ENCODE results near the gene OR5H2. TPM values are rescaled to one million over a fixed set of nuclear protein-coding genes. Genes with fewer than 3 reads are reported as not detected.

Gene OR5H2
- total RNA-seq, 3 donors from 2014 or later (not counting 1 experiment from before 2014, with no cell fraction given) = not detected

- no peak for DNase-seq
- Mint-ChIP-seq H3K9me3 (no peaks in the 10 kb centered on the region), H3K4me3 (no peak overlapping the region), H3K27ac (no peak overlapping the region), H3K36me3 (no peaks in the 10 kb centered on the region), H3K4me1 (no peaks in the 10 kb centered on the region), H3K27me3 (ENCODE audit: low read depth in 2 of 2) (no peaks in the 10 kb centered on the region)
- H3K27ac ChIP-seq (ENCODE audit: low read length) = no peak overlapping the region
- intact Hi-C loops (cut with micrococcal nuclease) = no loop called here
- no peaks in the 10 kb centered on the region for H3K4me1 ChIP-seq (ENCODE audit: control insufficient read depth, insufficient read depth, low read length)
- ATAC-seq = no peak
- H3K36me3 ChIP-seq (ENCODE audit: control insufficient read depth, insufficient read depth, low read length) = no peaks in the 10 kb centered on the region
- H3K4me3 ChIP-seq (ENCODE audit: low read length) = no peak overlapping the region
- TF ChIP-seq CTCF (IDR thresholded peaks at IDR 0.05) = no peak
- 80% methylated on average over 1 of the region's 2 CpGs for WGBS (ENCODE audit: insufficient coverage)
- no peaks in the 10 kb centered on the region for H3K27me3 ChIP-seq (ENCODE audit: control insufficient read depth, insufficient read depth, low read length)
- no peaks in the 10 kb centered on the region for H3K9me3 ChIP-seq (ENCODE audit: control insufficient read depth, insufficient read depth, low read length)
Measured at GRCh38 chr3:98262046-98262445, 20.3 kb upstream of the OR5H2 start.

DNA sequence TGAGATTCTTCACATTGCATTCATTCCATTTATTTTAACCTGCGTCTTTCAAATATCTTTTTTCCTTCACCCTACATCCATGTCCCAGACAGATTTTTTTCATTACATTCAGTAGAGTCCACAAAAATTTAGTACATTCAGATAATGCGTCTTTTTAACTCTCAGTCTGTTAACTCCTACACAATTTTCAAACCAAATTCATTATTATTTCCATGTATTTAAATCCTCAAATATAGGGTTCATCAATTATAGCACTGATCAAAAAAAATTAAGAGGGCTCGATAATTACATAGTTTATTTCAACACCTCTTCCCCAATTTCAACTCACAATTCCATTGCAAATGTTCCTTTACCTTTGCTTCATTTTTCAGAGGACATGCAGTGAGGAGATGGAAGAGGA lies 18.4 kb upstream of the OR5H2 start, which contains the start of gene OR5H6:
Gene OR5H6, plus strand, starts transcription at position 301 of the 400 bp plus-strand sequence. Its CDS starts 89 bp downstream, at position 390.
- H3K27me3 ChIP-seq (ENCODE audit: control insufficient read depth, insufficient read depth, low read length) = no peaks in the 10 kb centered on the region
- Mint-ChIP-seq H3K4me3 (no peak within 1 kb of the TSS), H3K36me3 (no peaks in the 10 kb centered on the region), H3K27ac (no peak within 1 kb of the TSS), H3K4me1 (no peaks in the 10 kb centered on the region), H3K27me3 (ENCODE audit: low read depth in 2 of 2) (no peaks in the 10 kb centered on the region), H3K9me3 (peaks cover 0 to 4% of the 10 kb centered on the region in 2 donors)
- DNase-seq (no peak), ATAC-seq (no peak)
- WGBS (ENCODE audit: insufficient coverage) = 51% methylated on average over 3 of the region's 3 CpGs
- intact Hi-C loops (cut with micrococcal nuclease) = no loop called here
- H3K27ac ChIP-seq (ENCODE audit: low read length) = no peak within 1 kb of the TSS
- H3K9me3 ChIP-seq (ENCODE audit: control insufficient read depth, insufficient read depth, low read length) = no peaks in the 10 kb centered on the region
- H3K36me3 ChIP-seq (ENCODE audit: control insufficient read depth, insufficient read depth, low read length) = no peaks in the 10 kb centered on the region
- TF ChIP-seq CTCF (IDR thresholded peaks at IDR 0.05) = no peak
- H3K4me3 ChIP-seq (ENCODE audit: low read length) = no peak within 1 kb of the TSS
- H3K4me1 ChIP-seq (ENCODE audit: control insufficient read depth, insufficient read depth, low read length) = no peaks in the 10 kb centered on the region

DNA sequence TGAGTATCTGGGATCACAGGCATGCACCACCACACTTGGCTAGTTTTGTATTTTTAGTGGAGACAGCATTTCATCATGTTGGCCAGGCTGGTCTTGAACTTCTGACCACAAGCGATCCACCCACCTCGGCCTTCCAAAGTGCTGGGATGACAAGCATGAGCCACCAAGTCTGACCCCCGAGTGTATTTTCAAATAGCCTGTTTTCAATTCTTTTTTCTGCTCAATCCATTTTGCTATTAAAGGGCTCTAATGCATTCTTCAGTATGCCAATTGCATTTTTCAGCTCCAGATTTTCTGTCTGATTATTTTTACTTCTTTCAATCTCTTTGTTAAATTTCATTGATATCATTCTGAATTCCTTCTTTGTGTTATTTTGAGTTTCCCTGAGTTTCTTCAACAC lies 12.5 kb upstream of the OR5H2 start:
- no peak for ATAC-seq
- Mint-ChIP-seq H3K9me3 (peaks cover 11 to 16% of the 10 kb centered on the region in 2 donors), H3K27ac (no peak overlapping the region), H3K4me1 (no peaks in the 10 kb centered on the region), H3K27me3 (ENCODE audit: low read depth in 2 of 2) (peaks cover 0 to 2% of the 10 kb centered on the region in 2 donors), H3K4me3 (no peak overlapping the region), H3K36me3 (peaks cover 7% of the 10 kb centered on the region)
- no peaks in the 10 kb centered on the region for H3K36me3 ChIP-seq (ENCODE audit: control insufficient read depth, insufficient read depth, low read length)
- no peak overlapping the region for H3K27ac ChIP-seq (ENCODE audit: low read length)
- H3K4me3 ChIP-seq (ENCODE audit: low read length) = no peak overlapping the region
- no peak for DNase-seq
- peaks cover 7% of the 10 kb centered on the region for H3K9me3 ChIP-seq (ENCODE audit: control insufficient read depth, insufficient read depth, low read length)
- WGBS (ENCODE audit: insufficient coverage) = 85% methylated on average over 3 of the region's 3 CpGs
- H3K27me3 ChIP-seq (ENCODE audit: control insufficient read depth, insufficient read depth, low read length) = no peaks in the 10 kb centered on the region
- TF ChIP-seq CTCF (IDR thresholded peaks at IDR 0.05) = no peak
- intact Hi-C loops (cut with micrococcal nuclease) = no loop called here
- no peaks in the 10 kb centered on the region for H3K4me1 ChIP-seq (ENCODE audit: control insufficient read depth, insufficient read depth, low read length)

DNA sequence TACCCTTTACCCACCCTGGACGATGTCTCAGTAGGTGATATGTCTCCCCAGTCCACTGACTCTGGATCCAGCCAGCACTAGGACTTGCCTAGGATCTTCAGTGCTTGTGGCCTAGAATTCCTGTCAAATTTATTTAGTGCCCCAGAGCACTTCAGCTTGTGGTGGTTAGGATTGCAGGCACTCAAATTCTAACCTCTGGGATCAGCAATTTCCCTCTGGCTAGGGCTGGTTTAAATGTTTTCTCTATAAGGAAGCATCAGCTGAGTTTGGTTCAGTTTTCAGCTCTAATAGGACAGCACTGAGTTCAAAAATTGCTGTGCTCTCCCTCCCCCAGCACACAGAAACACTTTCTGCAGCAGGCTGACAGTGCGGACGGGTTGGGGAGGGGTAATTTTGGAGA lies 10.2 kb upstream of the OR5H2 start:
- Histone ChIP-seq H3K4me3 (ENCODE audit: low read length) (no peak overlapping the region), H3K36me3 (ENCODE audit: control insufficient read depth, insufficient read depth, low read length) (no peaks in the 10 kb centered on the region), H3K9me3 (ENCODE audit: control insufficient read depth, insufficient read depth, low read length) (peaks cover 7% of the 10 kb centered on the region), H3K27ac (ENCODE audit: low read length) (no peak overlapping the region), H3K27me3 (ENCODE audit: control insufficient read depth, insufficient read depth, low read length) (no peaks in the 10 kb centered on the region), H3K4me1 (ENCODE audit: control insufficient read depth, insufficient read depth, low read length) (no peaks in the 10 kb centered on the region)
- DNase-seq (no peak), ATAC-seq (no peak)
- H3K27ac Mint-ChIP-seq = no peak overlapping the region
- no peak overlapping the region for H3K4me3 Mint-ChIP-seq
- 82% methylated on average over 1 of the region's 3 CpGs for WGBS (ENCODE audit: insufficient coverage)
- H3K9me3 Mint-ChIP-seq = peaks cover 11 to 16% of the 10 kb centered on the region in 2 donors
- intact Hi-C loops (cut with micrococcal nuclease) = no loop called here
- peaks cover 7% of the 10 kb centered on the region for H3K36me3 Mint-ChIP-seq
- H3K4me1 Mint-ChIP-seq = no peaks in the 10 kb centered on the region
- H3K27me3 Mint-ChIP-seq (ENCODE audit: low read depth in 2 of 2) = peaks cover 0 to 2% of the 10 kb centered on the region in 2 donors
- TF ChIP-seq CTCF (IDR thresholded peaks at IDR 0.05) = no peak

Measured in natural killer cell (primary cell).